HepG2 (cell line): Measurements from ENCODE around the gene UTF1. TPM values are rescaled to one million over a fixed set of nuclear protein-coding genes. Genes with fewer than 3 reads are reported as not detected.
A peak's percentile ranks its signal among the peaks of the same experiment; 100 is the strongest.

Experiments used
- CBX1 ChIP-seq: IDR thresholded peaks from one replicate; pipeline ENCODE4 v1.6.1; 2016; ENCODE audit warnings: antibody characterized with exemption, low read depth
- CBX2 ChIP-seq, 2 experiments: fragments of 200-600 bp in 1 of 2; sonication (generic); formaldehyde crosslinking in 1 of 2; IDR thresholded peaks; 2 replicates each; pipeline versions ENCODE4 v1.7.0 to v1.8.1; 2018 to 2022; ENCODE audit warnings: low read depth in 2 of 2, low read length in 1 of 2, mild to moderate bottlenecking in 1 of 2, missing genetic modification reagents in 1 of 2
- EP300 ChIP-seq, 3 experiments: sonication (generic) in 1 of 3; formaldehyde crosslinking in 1 of 3; IDR thresholded peaks; 2 replicates each; pipeline versions ENCODE4 v1.5.1 to v1.6.1; 2011 to 2020; ENCODE audit warnings: low read depth in 2 of 3, low read length in 2 of 3, borderline replicate concordance in 1 of 3, improper control_type of control experiment in 1 of 3, mild to moderate bottlenecking in 1 of 3, missing genetic modification reagents in 1 of 3, moderate library complexity in 1 of 3
- HMGXB4 ChIP-seq, 2 experiments: sonication (generic) in 1 of 2; formaldehyde crosslinking in 1 of 2; IDR thresholded peaks; 2 replicates each; pipeline versions ENCODE4 v1.4.0 to v1.6.1; 2018 to 2020; ENCODE audit warnings: missing genetic modification reagents in 2 of 2, borderline replicate concordance in 1 of 2, low read depth in 1 of 2, mild to moderate bottlenecking in 1 of 2, missing biosample characterization in 1 of 2
- MAX ChIP-seq: IDR thresholded peaks from 2 replicates; pipeline ENCODE4 v1.6.1; 2012; ENCODE audit warnings: inconsistent platforms
- MYC ChIP-seq: sonication (generic); formaldehyde crosslinking; IDR thresholded peaks from 2 replicates; pipeline ENCODE4 v1.9.0; 2021; ENCODE audit warnings: missing genetic modification reagents, borderline replicate concordance
- PATZ1 ChIP-seq: sonication (generic); formaldehyde crosslinking; IDR thresholded peaks from 2 replicates; pipeline ENCODE4 v1.4.0; 2020; ENCODE audit warnings: missing genetic modification reagents
- PRPF4 ChIP-seq: fragments of 200-400 bp; formaldehyde crosslinking; IDR thresholded peaks from 2 replicates; pipeline ENCODE4 v1.6.1; 2016; ENCODE audit warnings: low read length, low read depth; ENCODE audit not compliant: poor library complexity, severe bottlenecking
- RAD21 ChIP-seq: fragments of 450-650 bp; formaldehyde crosslinking; IDR thresholded peaks from 2 replicates; pipeline ENCODE4 v1.5.0; 2020; ENCODE audit warnings: mild to moderate bottlenecking
- SOX6 ChIP-seq, 2 experiments: fragments of 450-650 bp in 1 of 2; sonication (generic) in 1 of 2; formaldehyde crosslinking in 1 of 2; IDR thresholded peaks; 2 replicates each; pipeline versions ENCODE4 v1.4.0 to v1.6.1; 2017 to 2020; ENCODE audit warnings: antibody characterized with exemption in 1 of 2, mild to moderate bottlenecking in 1 of 2, missing genetic modification reagents in 1 of 2
- UBTF ChIP-seq: sonication (generic); formaldehyde crosslinking; IDR thresholded peaks from 2 replicates; pipeline ENCODE4 v1.4.0; 2020; ENCODE audit warnings: mild to moderate bottlenecking, missing genetic modification reagents
- ZBTB33 ChIP-seq: sonication (generic); formaldehyde crosslinking; IDR thresholded peaks from 2 replicates; pipeline ENCODE4 v1.4.0; 2020; ENCODE audit warnings: missing genetic modification reagents
- ZC3H4 ChIP-seq: sonication (generic); formaldehyde crosslinking; IDR thresholded peaks from 2 replicates; pipeline ENCODE4 v1.4.0; 2020; ENCODE audit warnings: missing genetic modification reagents, borderline replicate concordance
- ZFX ChIP-seq: sonication (generic); formaldehyde crosslinking; IDR thresholded peaks from 2 replicates; pipeline ENCODE4 v1.4.0; 2020; ENCODE audit warnings: mild to moderate bottlenecking, low read depth, missing genetic modification reagents, moderate library complexity
- ZNF274 ChIP-seq: sonication (generic); formaldehyde crosslinking; IDR thresholded peaks from 2 replicates; pipeline ENCODE4 v1.5.1; 2020; ENCODE audit warnings: mild to moderate bottlenecking, missing genetic modification reagents
- ZNF563 ChIP-seq: sonication (generic); formaldehyde crosslinking; IDR thresholded peaks from 2 replicates; pipeline ENCODE4 v1.8.0; 2022; ENCODE audit warnings: mild to moderate bottlenecking, moderate library complexity, missing genetic modification reagents
- ZNF672 ChIP-seq: sonication (generic); formaldehyde crosslinking; IDR thresholded peaks from 2 replicates; pipeline ENCODE4 v1.8.1; 2022; ENCODE audit warnings: missing genetic modification reagents
- ZNF713 ChIP-seq: sonication (generic); formaldehyde crosslinking; IDR thresholded peaks from 2 replicates; pipeline ENCODE4 v1.4.0; 2020; ENCODE audit warnings: mild to moderate bottlenecking, missing genetic modification reagents
- ZNF850 ChIP-seq: sonication (generic); formaldehyde crosslinking; conservative IDR thresholded peaks from 2 replicates; pipeline ENCODE4 v1.9.0; 2021; ENCODE audit warnings: mild to moderate bottlenecking, missing genetic modification reagents
- polyA plus RNA-seq, 8 experiments: library from polyadenylated mRNA; depleted of rRNA in 3 of 8; stranded (reverse) in 7 of 8; unstranded in 1 of 8; fragments of >200 nt; fragmentation: Illumina TruSeq in 4 of 8; extraction: Trizol in 4 of 8; gene quantifications; 2 replicates each; pipeline versions ENCODE4 v1.2.1 to v1.2.3, GENCODE V29; 2011 to 2016; ENCODE audit warnings: low read depth in 4 of 8, missing spikeins in 1 of 8, mixed read lengths in 1 of 8; ENCODE audit not compliant: insufficient read depth in 1 of 8
- total RNA-seq, 5 experiments: library from RNA; depleted of rRNA; stranded (reverse); fragments of >200 nt; fragmentation: Illumina TruSeq; extraction: Trizol; gene quantifications; 2 replicates each; pipeline ENCODE4 v1.2.3, GENCODE V29; 2016; ENCODE audit warnings: low read depth in 1 of 5

Gene UTF1
- total and polyA plus RNA-seq, 2 of the 13 experiments (the other 11 are each of a cell fraction or from before 2014, with no cell fraction given): not detected

- no peak for TF ChIP-seq EP300 (IDR thresholded peaks at IDR 0.05; ENCODE audit: low read depth in 2 of 2, low read length in 2 of 2)
- no peak for TF ChIP-seq EP300 (CRISPR knock-in tag; IDR thresholded peaks at IDR 0.05; ENCODE audit: borderline replicate concordance)
- TF ChIP-seq UBTF (CRISPR knock-in tag): 0 out of 2 replicates have a peak, but pooled peaks have one; percentile 27
- no peak for TF ChIP-seq SOX6 (IDR thresholded peaks at IDR 0.05)
- TF ChIP-seq SOX6 (CRISPR knock-in tag; IDR thresholded peaks at IDR 0.05): 0 out of 2 replicates have a peak, but pooled peaks have one; percentile 13
- TF ChIP-seq ZFX (CRISPR knock-in tag): peak; percentile 27; the same call in 1 of the 2 replicates
- TF ChIP-seq RAD21: no peak
- no peak for TF ChIP-seq ZNF563 (CRISPR knock-in tag)
- no peak for TF ChIP-seq ZNF672
- TF ChIP-seq ZC3H4 (CRISPR knock-in tag): no peak
- 0 out of 2 replicates have a peak, but pooled peaks have one; percentile 21 for TF ChIP-seq ZBTB33 (CRISPR knock-in tag)
- TF ChIP-seq MYC (CRISPR knock-in tag): peak; percentile 47; the same call in 1 of the 2 replicates
- no peak for TF ChIP-seq CBX2 (IDR thresholded peaks at IDR 0.05; ENCODE audit: low read depth, low read length)
- 0 out of 2 replicates have a peak, but pooled peaks have one; percentile 65 for TF ChIP-seq CBX2 (CRISPR knock-in tag; IDR thresholded peaks at IDR 0.05; ENCODE audit: low read depth)
- TF ChIP-seq PATZ1 (CRISPR knock-in tag): 0 out of 2 replicates have a peak, but pooled peaks have one; percentile 43
- no peak for TF ChIP-seq ZNF850 (CRISPR knock-in tag)
- TF ChIP-seq PRPF4: no peak
- no peak for TF ChIP-seq ZNF713 (CRISPR knock-in tag)
- peak in 1 of 2 experiments; percentile 68; a peak in 2 of 4 replicates for TF ChIP-seq HMGXB4 (CRISPR knock-in tag; IDR thresholded peaks at IDR 0.05; ENCODE audit: borderline replicate concordance in 1 of 2, low read depth in 1 of 2)
- peak; percentile 47; the same call in 1 of the 2 replicates for TF ChIP-seq MAX
- no peak for TF ChIP-seq CBX1
- 0 out of 2 replicates have a peak, but pooled peaks have one; percentile 42 for TF ChIP-seq ZNF274 (CRISPR knock-in tag)
These were observed 27.6 kb downstream of the UTF1 start (continued) for GRCh38 chr10:133257489-133258065.
